Activated CD4-positive, alpha-beta T cell treated with anti-CD3 and anti-CD28 coated beads, Interleukin-2, amount 50 U/mL, for 4 hours (primary cell): Measurements from ENCODE around the gene DNAJB11.
"Not testable (repeated sequence)": the region's sequence is repeated elsewhere in the genome, so short reads cannot be mapped to it uniquely, and the experiment has no call there.

Experiments
- DNase-seq, 2 experiments: peaks; one replicate each; pipeline ENCODE4 v3.0.0-alpha.2; 2020

Gene DNAJB11

GRCh38 chr3:186620213-186621092 lies 49.9 kb downstream of the DNAJB11 start:
- no peak for DNase-seq

DNA sequence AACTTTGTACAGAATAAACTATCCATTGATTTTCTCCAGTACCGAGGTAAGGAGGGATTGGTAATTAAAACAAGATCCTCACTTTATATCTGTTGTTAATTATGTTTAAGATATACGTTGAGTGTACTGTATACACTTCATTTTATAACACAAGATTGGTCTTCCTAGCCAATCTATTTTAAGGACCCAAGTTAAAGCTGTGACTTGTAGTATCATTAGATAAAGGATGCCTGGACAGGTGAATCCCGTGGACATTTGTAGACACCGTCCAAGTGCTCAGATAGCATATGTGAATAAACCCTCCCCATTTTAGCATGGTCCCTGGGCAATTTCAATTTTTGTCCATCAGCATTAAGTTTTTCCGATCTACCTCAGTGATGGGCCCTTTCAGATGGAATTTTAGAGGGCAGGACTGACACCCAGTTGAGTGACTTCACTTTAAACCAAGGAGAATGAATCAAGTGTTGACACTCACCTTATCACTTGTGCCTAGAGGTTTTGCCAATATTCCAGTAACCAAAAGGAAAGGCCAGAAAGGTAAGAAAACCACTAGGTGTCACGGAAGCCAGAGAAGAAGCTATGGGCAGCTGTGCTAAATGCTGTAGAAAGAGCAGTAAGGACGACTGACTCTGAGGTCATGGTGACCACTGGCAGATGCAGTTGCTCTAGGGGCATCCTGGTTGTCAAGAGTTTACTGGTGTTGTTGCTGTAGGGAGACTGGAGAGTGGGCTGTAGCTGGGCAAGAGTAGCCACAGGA lies 51.6 kb downstream of the DNAJB11 start:
- DNase-seq = no peak

DNA sequence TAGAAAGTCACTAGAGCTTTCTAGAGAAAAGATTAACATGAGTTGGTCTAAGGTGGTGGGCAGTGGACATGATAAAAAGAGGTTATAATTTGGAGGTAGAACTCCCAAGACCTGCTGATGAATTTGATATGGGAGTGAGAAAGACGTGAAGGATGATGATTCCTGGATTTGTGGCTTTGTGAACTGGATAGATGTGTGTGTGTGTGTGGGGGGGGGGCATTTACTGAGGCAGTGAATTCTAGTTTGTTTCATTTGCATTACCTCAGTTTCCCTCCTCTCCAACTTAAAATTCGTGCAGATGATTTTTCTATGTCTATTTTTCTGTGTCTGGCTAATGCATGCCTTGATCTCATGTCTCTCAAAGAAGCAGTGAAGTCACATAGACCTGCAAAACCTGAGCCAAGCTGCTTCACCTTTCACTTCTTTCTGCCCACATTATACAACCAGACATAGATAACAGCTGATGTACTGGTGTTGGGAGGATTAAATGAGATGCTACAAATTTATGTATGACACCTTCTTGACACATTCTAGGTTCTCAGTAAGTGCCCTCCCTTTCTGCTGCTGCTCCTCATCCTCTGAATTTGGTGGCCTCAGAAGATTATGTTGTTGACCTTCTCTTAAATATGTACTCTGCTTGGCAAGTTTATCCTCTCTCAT lies 52.3 kb downstream of the DNAJB11 start:
- DNase-seq = no peak

DNA sequence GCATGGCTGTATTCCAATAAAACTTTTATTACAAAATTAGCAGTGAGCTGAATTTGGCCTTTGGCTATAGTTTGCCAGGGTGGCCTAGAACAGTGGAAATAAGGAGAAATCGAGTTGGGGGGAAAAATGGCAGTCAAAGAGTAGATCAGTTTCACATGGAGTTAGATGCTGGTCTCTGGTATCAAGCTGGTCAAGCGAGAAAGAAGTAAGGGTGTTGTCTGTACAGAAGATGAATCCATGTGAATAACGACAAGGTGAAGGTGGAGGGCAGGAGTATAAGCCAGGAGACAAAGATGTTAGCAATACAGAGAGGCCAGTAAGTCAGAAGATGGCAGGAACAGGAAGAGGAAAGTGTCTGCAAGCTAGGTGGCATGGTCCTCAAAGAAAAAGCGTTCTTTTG lies 54.1 kb downstream of the DNAJB11 start:
- no peak for DNase-seq

- no peak for DNase-seq
Observed at GRCh38 chr3:186625600-186626042, 55.1 kb downstream of the DNAJB11 start.

DNA sequence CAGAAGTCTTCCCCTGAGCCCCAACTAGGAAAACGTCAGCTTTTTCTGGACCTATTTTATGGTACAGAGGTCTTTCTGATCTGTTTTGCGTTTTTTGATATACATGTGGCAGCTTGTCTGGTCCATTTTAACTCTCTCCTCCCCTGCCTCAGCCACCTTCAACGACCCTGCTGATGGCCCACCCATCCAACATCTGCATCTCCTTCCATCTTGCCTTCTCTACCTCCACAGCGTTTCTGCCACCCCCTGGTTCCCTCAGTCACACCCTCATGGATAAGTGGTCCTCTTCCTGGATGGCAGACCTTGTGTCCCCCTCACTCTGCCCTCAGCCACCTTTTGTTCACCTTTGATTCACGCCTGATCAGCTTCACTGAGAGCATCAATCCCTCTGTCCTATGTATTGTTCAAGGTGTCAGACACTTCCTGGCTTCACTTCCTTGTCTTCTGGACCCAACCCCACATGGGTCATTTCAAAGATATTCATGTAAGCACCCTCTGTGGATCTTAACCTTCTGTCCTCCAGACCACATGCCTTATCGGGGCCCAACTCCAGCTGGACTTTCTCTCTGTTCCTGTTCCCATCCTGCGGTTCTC lies 55.8 kb downstream of the DNAJB11 start:
- no peak for DNase-seq

- no peak for DNase-seq
Observed at GRCh38 chr3:186627852-186628414, 57.4 kb downstream of the DNAJB11 start.

GRCh38 chr3:186628756-186629155 lies 58.2 kb downstream of the DNAJB11 start:
- no peak for DNase-seq

DNA sequence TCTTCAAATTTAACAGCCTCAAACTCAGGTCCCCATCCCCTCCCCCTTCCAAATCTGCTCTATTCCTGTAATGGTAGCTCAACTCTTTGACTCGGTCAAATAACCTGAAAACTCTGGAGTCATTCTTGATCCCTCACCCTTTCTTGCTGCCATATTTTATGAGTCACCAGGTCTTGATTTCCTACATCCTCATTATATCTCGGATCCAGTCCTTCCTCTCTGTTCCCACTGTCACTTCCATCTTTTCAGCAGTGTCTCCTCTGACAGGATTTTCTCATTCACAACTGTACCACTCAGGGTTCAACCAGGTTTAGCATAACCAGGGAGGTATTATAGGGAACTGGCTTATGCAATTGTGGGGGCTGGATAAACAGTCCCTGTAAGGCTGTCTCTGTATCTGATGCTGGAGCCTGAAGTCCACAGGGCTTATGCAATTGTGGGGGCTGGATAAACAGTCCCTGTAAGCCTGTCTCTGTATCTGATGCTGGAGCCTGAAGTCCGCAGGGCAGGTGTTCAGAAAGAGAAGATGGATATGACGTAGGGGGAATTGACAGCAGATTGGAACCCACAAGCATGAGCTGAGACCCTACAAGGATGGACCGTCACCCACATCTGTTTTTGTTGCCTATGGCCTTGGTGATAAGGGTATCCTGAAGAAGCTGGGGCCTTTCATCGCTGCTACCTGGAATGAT lies 60.6 kb downstream of the DNAJB11 start:
- no peak for DNase-seq

DNA sequence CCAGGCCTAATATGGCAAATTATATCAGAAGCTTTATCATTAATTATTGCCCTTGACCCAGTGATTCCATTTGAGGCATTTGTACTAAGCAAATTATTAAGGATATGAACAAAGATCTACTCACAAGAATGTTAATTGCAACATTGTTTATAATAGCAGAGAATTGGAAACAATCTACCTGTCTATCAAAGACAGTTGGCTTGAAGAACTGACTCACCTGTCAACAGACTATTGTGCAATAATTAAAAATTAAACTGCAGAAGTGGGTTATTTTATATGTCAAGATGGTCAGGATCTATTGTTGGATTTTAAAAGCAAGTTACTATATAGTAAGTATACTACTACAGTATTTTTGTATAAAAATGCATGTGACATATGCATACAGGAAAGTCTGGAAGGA lies 63.0 kb downstream of the DNAJB11 start:
- no peak for DNase-seq

DNA sequence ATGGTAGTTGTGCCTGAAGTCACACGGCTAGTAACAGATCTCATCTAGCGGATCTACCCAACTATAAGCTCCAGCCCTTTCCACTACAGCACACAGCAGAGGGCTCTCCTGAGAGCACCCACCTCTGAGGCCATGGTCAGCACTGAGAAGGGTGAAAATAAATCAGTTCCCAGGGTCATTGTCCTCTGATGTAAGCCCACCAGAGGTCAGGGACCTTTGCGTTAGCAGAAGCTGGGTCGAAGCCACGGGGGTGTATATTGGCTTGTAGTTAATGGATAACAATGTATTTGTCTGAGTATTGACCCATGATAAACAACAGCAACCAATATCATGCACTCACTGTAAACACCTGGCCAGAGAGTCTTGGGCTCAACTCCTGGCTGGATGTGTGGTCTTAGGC lies 63.7 kb downstream of the DNAJB11 start:
- not testable (repeated sequence) for DNase-seq
